ENCODE data around the gene ABCG5. TPM values are rescaled to one million over a fixed set of nuclear protein-coding genes. Genes with fewer than 3 reads are reported as not detected.

The ABCG5 gene
- total and polyA plus RNA-seq, 2 experiments from 2014 or later: 0.08 TPM; not detected in 1

DNA sequence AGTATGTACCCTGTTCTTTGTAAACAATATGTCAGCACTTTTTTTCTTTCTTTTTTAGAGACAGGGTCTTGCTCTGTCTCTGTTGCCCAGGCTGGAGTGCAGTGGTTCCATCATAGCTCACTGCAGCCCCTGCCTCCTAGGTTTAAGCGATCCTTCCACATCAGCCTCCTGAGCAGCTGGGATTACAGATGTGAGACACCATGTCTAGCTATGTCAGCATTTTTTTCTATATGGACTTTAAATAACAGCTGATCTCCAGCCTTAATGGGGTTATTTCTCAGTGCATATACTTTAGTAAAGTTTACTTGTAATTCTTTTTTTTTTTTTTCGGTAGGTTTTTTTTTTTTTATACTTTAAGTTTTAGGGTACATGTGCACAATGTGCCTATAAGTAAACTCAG is 26.6 kb downstream of the ABCG5 start (continued):
- TF ChIP-seq, protein P1, sequence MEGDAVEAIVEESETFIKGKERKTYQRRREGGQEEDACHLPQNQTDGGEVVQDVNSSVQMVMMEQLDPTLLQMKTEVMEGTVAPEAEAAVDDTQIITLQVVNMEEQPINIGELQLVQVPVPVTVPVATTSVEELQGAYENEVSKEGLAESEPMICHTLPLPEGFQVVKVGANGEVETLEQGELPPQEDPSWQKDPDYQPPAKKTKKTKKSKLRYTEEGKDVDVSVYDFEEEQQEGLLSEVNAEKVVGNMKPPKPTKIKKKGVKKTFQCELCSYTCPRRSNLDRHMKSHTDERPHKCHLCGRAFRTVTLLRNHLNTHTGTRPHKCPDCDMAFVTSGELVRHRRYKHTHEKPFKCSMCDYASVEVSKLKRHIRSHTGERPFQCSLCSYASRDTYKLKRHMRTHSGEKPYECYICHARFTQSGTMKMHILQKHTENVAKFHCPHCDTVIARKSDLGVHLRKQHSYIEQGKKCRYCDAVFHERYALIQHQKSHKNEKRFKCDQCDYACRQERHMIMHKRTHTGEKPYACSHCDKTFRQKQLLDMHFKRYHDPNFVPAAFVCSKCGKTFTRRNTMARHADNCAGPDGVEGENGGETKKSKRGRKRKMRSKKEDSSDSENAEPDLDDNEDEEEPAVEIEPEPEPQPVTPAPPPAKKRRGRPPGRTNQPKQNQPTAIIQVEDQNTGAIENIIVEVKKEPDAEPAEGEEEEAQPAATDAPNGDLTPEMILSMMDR (conservative IDR thresholded peaks at IDR 0.05; ENCODE audit: low read depth in 2 of 2): no peak
- TF ChIP-seq NANOG (IDR thresholded peaks at IDR 0.05; ENCODE audit: borderline replicate concordance): no peak
- no peak for TF ChIP-seq STAT1 (IDR thresholded peaks at IDR 0.05; ENCODE audit: unreplicated experiment)
- no peak for TF ChIP-seq EZH2phosphoT487 (IDR thresholded peaks at IDR 0.05; ENCODE audit: unreplicated experiment)
- no peak for TF ChIP-seq CREB1 (CRISPR knock-in tag; IDR thresholded peaks at IDR 0.05; ENCODE audit: low read depth)

DNA sequence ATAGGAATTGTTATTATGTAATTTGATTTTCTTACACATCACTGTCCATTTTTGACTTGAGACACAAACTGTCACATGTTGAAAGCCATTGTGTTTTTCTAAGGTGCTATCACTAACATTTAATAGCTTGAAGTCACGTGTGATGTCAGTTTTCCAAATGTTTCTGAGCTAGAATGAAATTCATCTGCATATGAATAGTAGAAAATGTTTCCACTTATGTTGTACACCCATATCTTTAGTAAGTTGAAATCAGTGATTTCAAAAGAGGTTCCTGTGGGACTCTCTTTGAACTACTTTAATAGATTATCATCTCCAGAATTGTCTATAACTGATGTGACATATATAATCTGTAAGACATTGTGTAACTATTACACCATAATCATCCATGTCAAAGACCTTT is 27.8 kb downstream of the ABCG5 start:
- no peaks in the 10 kb centered on the region for H3K9me2 ChIP-seq (ENCODE audit: insufficient read depth)
- no peak overlapping the region for H2AFZ ChIP-seq
- H3K4me1 ChIP-seq (ENCODE audit: insufficient read depth): no peaks in the 10 kb centered on the region
- Mint-ChIP-seq H3K27ac (no peak overlapping the region), H3K9me3 (no peaks in the 10 kb centered on the region), H3K36me3 (ENCODE audit: low read depth) (no peaks in the 10 kb centered on the region), H3K27me3 (ENCODE audit: insufficient read depth, low read depth, poor library complexity) (no peaks in the 10 kb centered on the region), H3K4me1 (no peaks in the 10 kb centered on the region), H3K4me3 (no peak overlapping the region)
- no peak overlapping the region for H3K27ac ChIP-seq (ENCODE audit: low read depth)
- H3K27me3 ChIP-seq (ENCODE audit: insufficient read depth): no peaks in the 10 kb centered on the region
- no peak overlapping the region for H3K4me3 ChIP-seq
- DNase-seq (ENCODE audit: low spot score): no peak
- no peaks in the 10 kb centered on the region for H3K79me2 ChIP-seq (replicated peaks; ENCODE audit: insufficient read depth)
- H3K36me3 ChIP-seq (ENCODE audit: insufficient read depth): no peaks in the 10 kb centered on the region
- no peak overlapping the region for H3K4me2 ChIP-seq
- H3F3A ChIP-seq (replicated peaks; ENCODE audit: low read depth): no peaks in the 10 kb centered on the region
- no peak for ATAC-seq
- no peaks in the 10 kb centered on the region for H4K20me1 ChIP-seq (replicated peaks; ENCODE audit: insufficient read depth)
- TF ChIP-seq ZNF114 (CRISPR knock-in tag; IDR thresholded peaks at IDR 0.05) (no peak), JUNB (IDR thresholded peaks at IDR 0.05; ENCODE audit: unreplicated experiment) (no peak), NANOG (IDR thresholded peaks at IDR 0.05; ENCODE audit: borderline replicate concordance) (no peak), STAT1 (IDR thresholded peaks at IDR 0.05; ENCODE audit: unreplicated experiment) (no peak), EZH2phosphoT487 (IDR thresholded peaks at IDR 0.05; ENCODE audit: unreplicated experiment) (no peak), ZNF331 (CRISPR knock-in tag; IDR thresholded peaks at IDR 0.05; ENCODE audit: low read depth) (no peak), POLR2AphosphoS5 (IDR thresholded peaks at IDR 0.05; ENCODE audit: low read depth) (no peak), EZH2 (IDR thresholded peaks at IDR 0.05; ENCODE audit: low read depth, unreplicated experiment) (no peak), CREB1 (CRISPR knock-in tag; IDR thresholded peaks at IDR 0.05; ENCODE audit: low read depth) (no peak)
- TF ChIP-seq, protein P2, sequence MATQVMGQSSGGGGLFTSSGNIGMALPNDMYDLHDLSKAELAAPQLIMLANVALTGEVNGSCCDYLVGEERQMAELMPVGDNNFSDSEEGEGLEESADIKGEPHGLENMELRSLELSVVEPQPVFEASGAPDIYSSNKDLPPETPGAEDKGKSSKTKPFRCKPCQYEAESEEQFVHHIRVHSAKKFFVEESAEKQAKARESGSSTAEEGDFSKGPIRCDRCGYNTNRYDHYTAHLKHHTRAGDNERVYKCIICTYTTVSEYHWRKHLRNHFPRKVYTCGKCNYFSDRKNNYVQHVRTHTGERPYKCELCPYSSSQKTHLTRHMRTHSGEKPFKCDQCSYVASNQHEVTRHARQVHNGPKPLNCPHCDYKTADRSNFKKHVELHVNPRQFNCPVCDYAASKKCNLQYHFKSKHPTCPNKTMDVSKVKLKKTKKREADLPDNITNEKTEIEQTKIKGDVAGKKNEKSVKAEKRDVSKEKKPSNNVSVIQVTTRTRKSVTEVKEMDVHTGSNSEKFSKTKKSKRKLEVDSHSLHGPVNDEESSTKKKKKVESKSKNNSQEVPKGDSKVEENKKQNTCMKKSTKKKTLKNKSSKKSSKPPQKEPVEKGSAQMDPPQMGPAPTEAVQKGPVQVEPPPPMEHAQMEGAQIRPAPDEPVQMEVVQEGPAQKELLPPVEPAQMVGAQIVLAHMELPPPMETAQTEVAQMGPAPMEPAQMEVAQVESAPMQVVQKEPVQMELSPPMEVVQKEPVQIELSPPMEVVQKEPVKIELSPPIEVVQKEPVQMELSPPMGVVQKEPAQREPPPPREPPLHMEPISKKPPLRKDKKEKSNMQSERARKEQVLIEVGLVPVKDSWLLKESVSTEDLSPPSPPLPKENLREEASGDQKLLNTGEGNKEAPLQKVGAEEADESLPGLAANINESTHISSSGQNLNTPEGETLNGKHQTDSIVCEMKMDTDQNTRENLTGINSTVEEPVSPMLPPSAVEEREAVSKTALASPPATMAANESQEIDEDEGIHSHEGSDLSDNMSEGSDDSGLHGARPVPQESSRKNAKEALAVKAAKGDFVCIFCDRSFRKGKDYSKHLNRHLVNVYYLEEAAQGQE (IDR thresholded peaks at IDR 0.05; ENCODE audit: unreplicated experiment): no peak
- TF ChIP-seq, protein P3, sequence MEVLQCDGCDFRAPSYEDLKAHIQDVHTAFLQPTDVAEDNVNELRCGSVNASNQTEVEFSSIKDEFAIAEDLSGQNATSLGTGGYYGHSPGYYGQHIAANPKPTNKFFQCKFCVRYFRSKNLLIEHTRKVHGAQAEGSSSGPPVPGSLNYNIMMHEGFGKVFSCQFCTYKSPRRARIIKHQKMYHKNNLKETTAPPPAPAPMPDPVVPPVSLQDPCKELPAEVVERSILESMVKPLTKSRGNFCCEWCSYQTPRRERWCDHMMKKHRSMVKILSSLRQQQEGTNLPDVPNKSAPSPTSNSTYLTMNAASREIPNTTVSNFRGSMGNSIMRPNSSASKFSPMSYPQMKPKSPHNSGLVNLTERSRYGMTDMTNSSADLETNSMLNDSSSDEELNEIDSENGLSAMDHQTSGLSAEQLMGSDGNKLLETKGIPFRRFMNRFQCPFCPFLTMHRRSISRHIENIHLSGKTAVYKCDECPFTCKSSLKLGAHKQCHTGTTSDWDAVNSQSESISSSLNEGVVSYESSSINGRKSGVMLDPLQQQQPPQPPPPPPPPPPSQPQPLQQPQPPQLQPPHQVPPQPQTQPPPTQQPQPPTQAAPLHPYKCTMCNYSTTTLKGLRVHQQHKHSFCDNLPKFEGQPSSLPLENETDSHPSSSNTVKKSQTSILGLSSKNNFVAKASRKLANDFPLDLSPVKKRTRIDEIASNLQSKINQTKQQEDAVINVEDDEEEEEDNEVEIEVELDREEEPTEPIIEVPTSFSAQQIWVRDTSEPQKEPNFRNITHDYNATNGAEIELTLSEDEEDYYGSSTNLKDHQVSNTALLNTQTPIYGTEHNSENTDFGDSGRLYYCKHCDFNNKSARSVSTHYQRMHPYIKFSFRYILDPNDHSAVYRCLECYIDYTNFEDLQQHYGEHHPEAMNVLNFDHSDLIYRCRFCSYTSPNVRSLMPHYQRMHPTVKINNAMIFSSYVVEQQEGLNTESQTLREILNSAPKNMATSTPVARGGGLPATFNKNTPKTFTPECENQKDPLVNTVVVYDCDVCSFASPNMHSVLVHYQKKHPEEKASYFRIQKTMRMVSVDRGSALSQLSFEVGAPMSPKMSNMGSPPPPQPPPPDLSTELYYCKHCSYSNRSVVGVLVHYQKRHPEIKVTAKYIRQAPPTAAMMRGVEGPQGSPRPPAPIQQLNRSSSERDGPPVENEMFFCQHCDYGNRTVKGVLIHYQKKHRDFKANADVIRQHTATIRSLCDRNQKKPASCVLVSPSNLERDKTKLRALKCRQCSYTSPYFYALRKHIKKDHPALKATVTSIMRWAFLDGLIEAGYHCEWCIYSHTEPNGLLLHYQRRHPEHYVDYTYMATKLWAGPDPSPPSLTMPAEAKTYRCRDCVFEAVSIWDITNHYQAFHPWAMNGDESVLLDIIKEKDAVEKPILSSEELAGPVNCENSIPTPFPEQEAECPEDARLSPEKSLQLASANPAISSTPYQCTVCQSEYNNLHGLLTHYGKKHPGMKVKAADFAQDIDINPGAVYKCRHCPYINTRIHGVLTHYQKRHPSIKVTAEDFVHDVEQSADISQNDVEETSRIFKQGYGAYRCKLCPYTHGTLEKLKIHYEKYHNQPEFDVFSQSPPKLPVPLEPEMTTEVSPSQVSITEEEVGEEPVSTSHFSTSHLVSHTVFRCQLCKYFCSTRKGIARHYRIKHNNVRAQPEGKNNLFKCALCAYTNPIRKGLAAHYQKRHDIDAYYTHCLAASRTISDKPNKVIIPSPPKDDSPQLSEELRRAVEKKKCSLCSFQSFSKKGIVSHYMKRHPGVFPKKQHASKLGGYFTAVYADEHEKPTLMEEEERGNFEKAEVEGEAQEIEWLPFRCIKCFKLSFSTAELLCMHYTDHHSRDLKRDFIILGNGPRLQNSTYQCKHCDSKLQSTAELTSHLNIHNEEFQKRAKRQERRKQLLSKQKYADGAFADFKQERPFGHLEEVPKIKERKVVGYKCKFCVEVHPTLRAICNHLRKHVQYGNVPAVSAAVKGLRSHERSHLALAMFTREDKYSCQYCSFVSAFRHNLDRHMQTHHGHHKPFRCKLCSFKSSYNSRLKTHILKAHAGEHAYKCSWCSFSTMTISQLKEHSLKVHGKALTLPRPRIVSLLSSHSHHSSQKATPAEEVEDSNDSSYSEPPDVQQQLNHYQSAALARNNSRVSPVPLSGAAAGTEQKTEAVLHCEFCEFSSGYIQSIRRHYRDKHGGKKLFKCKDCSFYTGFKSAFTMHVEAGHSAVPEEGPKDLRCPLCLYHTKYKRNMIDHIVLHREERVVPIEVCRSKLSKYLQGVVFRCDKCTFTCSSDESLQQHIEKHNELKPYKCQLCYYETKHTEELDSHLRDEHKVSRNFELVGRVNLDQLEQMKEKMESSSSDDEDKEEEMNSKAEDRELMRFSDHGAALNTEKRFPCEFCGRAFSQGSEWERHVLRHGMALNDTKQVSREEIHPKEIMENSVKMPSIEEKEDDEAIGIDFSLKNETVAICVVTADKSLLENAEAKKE (CRISPR knock-in tag; IDR thresholded peaks at IDR 0.05): no peak
- TF ChIP-seq, protein P4, sequence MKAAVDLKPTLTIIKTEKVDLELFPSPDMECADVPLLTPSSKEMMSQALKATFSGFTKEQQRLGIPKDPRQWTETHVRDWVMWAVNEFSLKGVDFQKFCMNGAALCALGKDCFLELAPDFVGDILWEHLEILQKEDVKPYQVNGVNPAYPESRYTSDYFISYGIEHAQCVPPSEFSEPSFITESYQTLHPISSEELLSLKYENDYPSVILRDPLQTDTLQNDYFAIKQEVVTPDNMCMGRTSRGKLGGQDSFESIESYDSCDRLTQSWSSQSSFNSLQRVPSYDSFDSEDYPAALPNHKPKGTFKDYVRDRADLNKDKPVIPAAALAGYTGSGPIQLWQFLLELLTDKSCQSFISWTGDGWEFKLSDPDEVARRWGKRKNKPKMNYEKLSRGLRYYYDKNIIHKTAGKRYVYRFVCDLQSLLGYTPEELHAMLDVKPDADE (IDR thresholded peaks at IDR 0.05): no peak
